Measurements from ENCODE around the gene SMIM15.

DNA sequence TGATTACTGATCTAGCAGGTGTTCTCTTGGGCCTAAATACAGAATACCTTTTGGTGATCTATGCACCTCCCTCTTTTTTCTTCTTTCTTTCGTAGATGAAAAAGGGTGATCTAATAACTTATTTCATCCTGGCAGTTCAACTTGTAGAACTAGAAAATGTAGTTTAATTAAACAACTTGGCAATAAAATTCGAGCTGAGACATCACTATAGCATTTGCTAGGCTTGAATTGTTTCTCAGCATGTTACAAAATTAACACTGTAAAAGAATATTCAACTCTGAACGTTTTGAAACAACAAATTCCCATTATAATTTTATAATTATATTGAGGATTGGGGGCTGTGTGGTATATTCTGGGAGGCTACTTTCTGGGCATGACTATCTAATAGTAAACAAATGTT is 19.5 kb downstream of the SMIM15 start:
- TF ChIP-seq, protein P1, sequence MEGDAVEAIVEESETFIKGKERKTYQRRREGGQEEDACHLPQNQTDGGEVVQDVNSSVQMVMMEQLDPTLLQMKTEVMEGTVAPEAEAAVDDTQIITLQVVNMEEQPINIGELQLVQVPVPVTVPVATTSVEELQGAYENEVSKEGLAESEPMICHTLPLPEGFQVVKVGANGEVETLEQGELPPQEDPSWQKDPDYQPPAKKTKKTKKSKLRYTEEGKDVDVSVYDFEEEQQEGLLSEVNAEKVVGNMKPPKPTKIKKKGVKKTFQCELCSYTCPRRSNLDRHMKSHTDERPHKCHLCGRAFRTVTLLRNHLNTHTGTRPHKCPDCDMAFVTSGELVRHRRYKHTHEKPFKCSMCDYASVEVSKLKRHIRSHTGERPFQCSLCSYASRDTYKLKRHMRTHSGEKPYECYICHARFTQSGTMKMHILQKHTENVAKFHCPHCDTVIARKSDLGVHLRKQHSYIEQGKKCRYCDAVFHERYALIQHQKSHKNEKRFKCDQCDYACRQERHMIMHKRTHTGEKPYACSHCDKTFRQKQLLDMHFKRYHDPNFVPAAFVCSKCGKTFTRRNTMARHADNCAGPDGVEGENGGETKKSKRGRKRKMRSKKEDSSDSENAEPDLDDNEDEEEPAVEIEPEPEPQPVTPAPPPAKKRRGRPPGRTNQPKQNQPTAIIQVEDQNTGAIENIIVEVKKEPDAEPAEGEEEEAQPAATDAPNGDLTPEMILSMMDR (IDR thresholded peaks at IDR 0.05) = no peak
- no peak for TF ChIP-seq EZH2 (IDR thresholded peaks at IDR 0.05; ENCODE audit: borderline replicate concordance, insufficient read depth, low read depth, low read length, poor library complexity, severe bottlenecking)

Measured in B cell (primary cell).